Retinal pigment epithelial cell (primary cell): ENCODE data around the gene SLC35F4.
"Not testable (repeated sequence)": the region's sequence is repeated elsewhere in the genome, so short reads cannot be mapped to it uniquely, and the experiment has no call there.

Experiments
- DNase-seq: peaks from one replicate; pipeline ENCODE4 v3.0.0-alpha.2; 2010; ENCODE audit warnings: low read depth
- H3K4me3 ChIP-seq: 2 replicates; pipeline ENCODE4 v1.5.1; 2011; ENCODE audit warnings: mild to moderate bottlenecking, low read length, control low read depth, moderate library complexity
- TF ChIP-seq, protein P1 (sequence below): conservative IDR thresholded peaks from 2 replicates; pipeline ENCODE4 v1.5.1; 2011; ENCODE audit warnings: low read depth, low read length, control low read depth, inconsistent platforms

Gene SLC35F4

DNA sequence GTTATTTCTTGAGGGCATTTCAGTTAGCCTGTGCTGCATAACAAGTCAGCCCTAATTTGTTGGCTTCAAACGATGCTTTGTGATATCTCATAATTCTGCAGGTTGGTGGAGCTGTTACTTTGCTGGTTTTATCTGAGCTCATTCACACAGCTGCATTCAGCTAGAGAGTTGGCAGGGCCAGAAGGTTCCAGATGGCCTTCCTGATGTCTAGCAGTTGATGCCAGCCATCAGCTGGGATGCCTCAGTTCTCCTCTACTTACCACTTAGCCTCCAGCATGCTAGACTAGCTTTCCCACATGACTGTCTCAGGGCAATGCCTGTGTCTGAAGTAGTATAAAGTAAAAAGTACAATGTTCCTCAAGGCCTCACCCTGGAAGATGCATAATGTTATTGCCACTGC, 130.6 kb downstream of the SLC35F4 start:
- H3K4me3 ChIP-seq, result no peak overlapping the region
- TF ChIP-seq, protein P1, sequence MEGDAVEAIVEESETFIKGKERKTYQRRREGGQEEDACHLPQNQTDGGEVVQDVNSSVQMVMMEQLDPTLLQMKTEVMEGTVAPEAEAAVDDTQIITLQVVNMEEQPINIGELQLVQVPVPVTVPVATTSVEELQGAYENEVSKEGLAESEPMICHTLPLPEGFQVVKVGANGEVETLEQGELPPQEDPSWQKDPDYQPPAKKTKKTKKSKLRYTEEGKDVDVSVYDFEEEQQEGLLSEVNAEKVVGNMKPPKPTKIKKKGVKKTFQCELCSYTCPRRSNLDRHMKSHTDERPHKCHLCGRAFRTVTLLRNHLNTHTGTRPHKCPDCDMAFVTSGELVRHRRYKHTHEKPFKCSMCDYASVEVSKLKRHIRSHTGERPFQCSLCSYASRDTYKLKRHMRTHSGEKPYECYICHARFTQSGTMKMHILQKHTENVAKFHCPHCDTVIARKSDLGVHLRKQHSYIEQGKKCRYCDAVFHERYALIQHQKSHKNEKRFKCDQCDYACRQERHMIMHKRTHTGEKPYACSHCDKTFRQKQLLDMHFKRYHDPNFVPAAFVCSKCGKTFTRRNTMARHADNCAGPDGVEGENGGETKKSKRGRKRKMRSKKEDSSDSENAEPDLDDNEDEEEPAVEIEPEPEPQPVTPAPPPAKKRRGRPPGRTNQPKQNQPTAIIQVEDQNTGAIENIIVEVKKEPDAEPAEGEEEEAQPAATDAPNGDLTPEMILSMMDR, result no peak
- no peak for DNase-seq

DNA sequence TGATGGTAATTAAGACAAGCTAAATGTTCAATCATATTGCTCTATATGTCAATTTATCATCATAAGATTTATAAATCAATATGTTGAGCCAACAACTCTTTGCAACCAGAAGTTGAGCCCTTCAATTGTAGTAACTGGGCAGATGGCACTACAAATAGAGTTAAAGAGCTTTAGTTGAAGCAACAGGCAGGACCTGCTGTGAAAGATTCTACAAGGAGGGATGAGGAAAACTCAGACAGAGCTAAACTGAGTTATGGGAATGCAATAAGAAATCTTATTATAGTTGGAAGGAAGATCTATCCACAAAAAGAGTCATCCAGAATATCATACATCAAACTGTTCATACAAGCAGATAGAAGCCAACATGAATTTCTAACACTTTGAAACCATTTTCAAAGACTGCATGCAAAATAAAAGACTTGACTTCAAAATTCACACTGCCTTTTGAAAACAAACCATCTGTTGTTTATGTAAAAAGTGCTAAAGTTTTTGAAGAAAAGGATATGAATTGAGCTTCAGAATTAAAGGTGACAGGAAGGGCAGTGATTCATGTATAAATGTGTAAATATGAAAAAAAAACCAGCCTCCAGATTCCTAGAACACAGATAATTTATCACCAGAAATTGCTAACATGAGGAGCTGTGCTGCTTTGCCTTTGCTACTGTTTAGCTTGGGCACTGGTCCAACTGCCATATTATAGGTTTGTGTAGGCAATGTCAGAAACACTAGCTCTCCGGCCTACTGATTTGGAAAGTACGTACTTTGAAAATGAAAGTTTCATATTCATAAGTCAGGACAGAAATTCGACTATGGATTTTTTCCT, 133.2 kb downstream of the SLC35F4 start:
- no peak overlapping the region for H3K4me3 ChIP-seq
- TF ChIP-seq, protein P1, result no peak
- DNase-seq, result no peak

DNA sequence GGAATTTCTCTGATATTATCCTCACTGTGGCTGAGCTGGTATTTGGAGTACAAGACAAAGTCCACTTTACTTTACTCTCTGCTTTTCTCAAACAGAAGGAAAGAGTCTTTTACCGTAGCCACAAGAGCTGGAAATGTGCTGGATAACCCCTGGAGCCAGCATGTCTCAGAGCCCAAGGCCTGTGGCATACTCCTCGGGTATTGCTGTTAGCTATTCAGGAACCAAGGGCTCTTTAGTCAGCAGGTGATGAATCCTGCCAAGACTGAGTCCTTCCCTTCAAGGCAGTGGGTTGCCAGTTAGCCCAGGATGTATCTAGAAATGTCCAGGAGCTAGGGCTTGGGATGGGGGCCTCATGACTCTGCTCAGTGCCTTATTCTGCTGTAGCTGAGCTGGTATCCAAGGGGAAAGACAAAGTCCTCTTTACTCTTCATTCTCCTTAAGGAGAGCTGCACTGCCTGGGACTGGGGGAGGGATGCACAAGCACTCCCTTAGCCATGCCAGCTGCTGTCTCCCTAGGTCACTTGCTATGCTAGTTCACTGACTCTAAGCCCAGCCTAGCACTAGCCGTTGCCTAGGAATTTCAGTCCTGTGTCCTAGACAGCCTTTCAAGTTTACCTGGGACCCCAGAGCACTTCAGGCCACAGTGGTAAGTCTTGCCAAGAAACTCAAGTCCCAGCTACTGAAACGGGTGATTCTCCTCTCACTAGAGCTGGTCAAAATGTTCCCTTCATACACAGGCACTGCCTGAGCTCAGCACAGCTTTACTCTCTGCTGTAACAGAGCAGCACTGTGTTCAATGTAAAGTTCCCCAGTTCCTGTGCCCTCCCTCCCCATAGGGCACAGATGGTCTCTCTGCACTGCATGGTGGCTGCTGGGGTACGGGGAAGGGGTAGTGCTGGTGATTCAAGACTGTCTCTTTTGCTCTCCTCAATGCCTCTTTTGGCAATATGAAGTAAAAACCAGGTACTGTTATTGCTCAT, 136.4 kb downstream of the SLC35F4 start:
- no peak overlapping the region for H3K4me3 ChIP-seq
- DNase-seq, result no peak
- TF ChIP-seq, protein P1, result no peak

DNA sequence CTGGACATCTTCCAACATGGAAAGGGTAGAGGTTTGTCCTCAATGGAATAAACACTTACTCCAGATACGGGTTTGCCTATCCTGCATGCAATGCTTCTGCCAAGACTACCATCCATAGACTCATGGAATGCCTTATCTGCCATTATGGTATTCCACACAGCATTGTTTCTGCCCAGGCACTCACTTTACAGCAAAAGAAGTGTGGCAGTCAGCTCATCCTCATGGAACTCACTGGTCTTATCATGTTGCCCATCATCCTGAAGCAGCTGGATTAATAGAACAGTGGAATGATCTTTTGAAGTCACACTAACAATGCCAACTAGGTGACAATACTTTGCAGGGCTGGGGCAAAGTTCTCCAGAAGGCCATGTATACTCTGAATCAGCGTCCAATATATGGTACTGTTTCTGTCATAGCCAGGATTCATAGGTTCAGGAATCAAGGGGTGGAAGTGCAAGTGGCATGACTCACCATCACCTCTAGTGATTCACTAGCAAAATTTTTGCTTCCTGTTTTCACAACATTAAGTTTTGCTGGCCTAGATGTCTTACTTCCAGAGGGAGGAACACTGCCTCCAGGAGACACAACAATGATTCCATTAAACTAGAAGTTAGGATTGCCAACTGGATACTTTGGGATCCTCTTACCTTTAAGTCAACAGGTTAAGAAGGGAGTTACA, 140.4 kb downstream of the SLC35F4 start:
- DNase-seq, result no peak
- no peak overlapping the region for H3K4me3 ChIP-seq
- TF ChIP-seq, protein P1, result no peak

DNA sequence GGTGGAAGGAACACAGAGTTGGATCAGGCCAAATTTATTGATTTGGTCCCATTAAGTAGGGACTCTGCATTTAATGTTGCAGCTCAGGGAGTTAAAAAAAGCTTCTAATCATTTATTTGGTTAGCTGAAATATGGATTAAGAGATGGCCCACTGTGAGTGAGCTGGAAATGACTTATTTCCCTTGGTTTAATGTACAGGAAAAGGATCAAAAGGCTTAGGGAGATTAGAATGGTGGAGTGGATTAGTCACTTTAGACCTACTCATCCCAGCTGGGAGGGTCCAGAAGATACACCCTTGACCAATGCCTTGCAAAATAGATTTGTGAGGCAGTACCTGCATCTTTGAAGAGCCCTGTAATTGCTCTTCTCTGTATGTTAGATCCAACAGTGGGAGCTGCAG, 143.8 kb downstream of the SLC35F4 start:
- H3K4me3 ChIP-seq, DNase-seq: not testable (repeated sequence)

DNA sequence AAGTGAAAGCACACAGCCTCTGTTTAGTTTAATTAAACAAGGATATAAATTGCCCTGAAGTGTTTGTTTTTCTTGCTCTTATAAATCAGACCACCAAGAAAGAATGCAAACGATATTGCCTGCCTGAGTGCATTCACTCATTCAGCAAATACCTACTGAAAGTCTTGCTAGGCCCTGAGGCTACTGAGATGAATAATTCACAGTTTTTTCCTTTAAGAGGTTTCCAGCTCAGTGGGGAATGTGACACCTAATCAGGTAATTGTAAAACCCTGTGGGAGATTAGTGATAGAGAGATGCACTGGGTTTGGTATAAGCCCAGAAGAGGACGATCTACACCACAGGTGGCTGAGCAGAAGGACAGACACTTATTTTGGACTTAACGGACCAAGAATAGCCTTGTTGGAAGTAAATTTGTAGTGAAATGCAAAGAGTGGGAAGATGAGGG, 151.4 kb downstream of the SLC35F4 start:
- no peak for DNase-seq
- TF ChIP-seq, protein P1, result no peak
- H3K4me3 ChIP-seq, result no peak overlapping the region

DNA sequence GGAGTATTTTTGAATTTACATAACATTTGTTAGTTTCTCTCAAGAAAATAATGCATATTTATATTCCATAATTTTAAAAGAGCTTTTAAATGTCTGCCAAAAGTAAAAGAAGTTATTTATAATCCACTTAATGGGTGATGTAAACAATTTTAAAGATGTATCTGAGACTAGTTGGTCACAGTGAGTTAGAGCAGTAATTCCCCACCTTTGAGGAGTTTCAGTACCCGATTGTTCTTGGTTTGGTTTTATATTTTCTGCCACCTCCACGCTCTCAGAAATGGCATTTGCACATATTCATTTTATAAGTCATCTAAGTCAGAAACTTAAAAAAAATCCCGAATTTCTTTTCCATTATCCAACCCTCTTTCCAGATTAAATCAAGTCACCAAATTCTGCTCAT, 153.2 kb downstream of the SLC35F4 start:
- no peak overlapping the region for H3K4me3 ChIP-seq
- TF ChIP-seq, protein P1, result no peak
- DNase-seq, result no peak
